T-cell (primary cell): Measurements from ENCODE around the gene SDK2. TPM values are rescaled to one million over a fixed set of nuclear protein-coding genes. Genes with fewer than 3 reads are reported as not detected.

Experiments
- ATAC-seq, 4 experiments: fragments of 200-7000 bp in 3 of 4; fragments of 150-1000 bp in 1 of 4; cut with Tn5 transposase; replicated peaks in 1 of 4; 1 replicate in 3 of 4; 2 replicates in 1 of 4; pipeline ENCODE4 v1.10.0; 2021; ENCODE audit warnings: moderate library complexity in 3 of 4, mild to moderate bottlenecking in 2 of 4, moderate number of reproducible peaks in 1 of 4
- CTCF ChIA-PET, 2 donors: fragments of 300-600 bp; sonication (Branson Sonifier 250); formaldehyde crosslinking; loops; one replicate each; lab custom pipeline; 2022; ENCODE audit warnings: antibody characterized with exemption in 2 of 2; lab: Charles Lee
- POLR2A ChIA-PET, 2 donors: fragments of 300-600 bp; sonication (Branson Sonifier 250); formaldehyde crosslinking; loops; one replicate each; lab custom pipeline; 2022; ENCODE audit warnings: antibody characterized with exemption in 2 of 2; lab: Charles Lee
- DNase-seq, 35 experiments: peaks; one replicate each; pipeline versions ENCODE4 v3.0.0 to v3.0.0-alpha.2; 2013 to 2023
- H3K27ac ChIP-seq: one replicate; pipeline ENCODE4 v1.5.1; 2013; ENCODE audit warnings: low read length
- H3K27me3 ChIP-seq, 2 experiments: replicated peaks in 1 of 2; 1 replicate in 1 of 2; 2 replicates in 1 of 2; pipeline versions ENCODE4 v1.6.1 to v1.7.0; 2013; ENCODE audit warnings: low read length in 1 of 2, mixed read lengths in 1 of 2; ENCODE audit not compliant: control insufficient read depth in 2 of 2, insufficient read depth in 2 of 2; ENCODE audit errors: extremely low read depth in 1 of 2
- H3K36me3 ChIP-seq, 2 donors: 1 replicate in 1 of 2; 2 replicates in 1 of 2; pipeline versions ENCODE4 v1.6.1 to v1.7.0; 2013; ENCODE audit warnings: low read length in 1 of 2; ENCODE audit not compliant: control insufficient read depth in 2 of 2, insufficient read depth in 1 of 2; ENCODE audit errors: extremely low read depth in 1 of 2
- H3K4me1 ChIP-seq, 2 experiments: 1 replicate in 1 of 2; 2 replicates in 1 of 2; pipeline versions ENCODE4 v1.6.1 to v1.7.0; 2013; ENCODE audit warnings: low read length in 2 of 2, mixed read lengths in 1 of 2; ENCODE audit not compliant: insufficient read depth in 2 of 2, control insufficient read depth in 1 of 2; ENCODE audit errors: extremely low read depth in 1 of 2
- H3K4me3 ChIP-seq, 2 donors: 1 replicate in 1 of 2; 2 replicates in 1 of 2; pipeline versions ENCODE4 v1.5.1 to v1.7.0; 2013; ENCODE audit warnings: mild to moderate bottlenecking in 2 of 2, low read length in 1 of 2, moderate library complexity in 1 of 2; ENCODE audit not compliant: control insufficient read depth in 1 of 2; ENCODE audit errors: extremely low read depth in 1 of 2
- H3K9me3 ChIP-seq: 2 replicates; pipeline ENCODE4 v1.7.0; 2013
- H3K27ac Mint-ChIP-seq, 2 donors: one replicate each; pipeline ENCODE4 v1.8.0; 2020 to 2021; ENCODE audit warnings: mild to moderate bottlenecking in 2 of 2, mixed read lengths in 2 of 2
- H3K27me3 Mint-ChIP-seq, 2 donors: one replicate each; pipeline ENCODE4 v1.8.0; 2021 to 2022; ENCODE audit warnings: mixed read lengths in 2 of 2
- H3K36me3 Mint-ChIP-seq: one replicate; pipeline ENCODE4 v1.8.0; 2021; ENCODE audit warnings: mixed read lengths
- H3K4me1 Mint-ChIP-seq, 3 donors: one replicate each; pipeline ENCODE4 v1.8.0; 2020 to 2022; ENCODE audit warnings: mixed read lengths in 3 of 3, mild to moderate bottlenecking in 1 of 3
- H3K4me3 Mint-ChIP-seq, 3 donors: one replicate each; pipeline ENCODE4 v1.8.0; 2020 to 2022; ENCODE audit warnings: mild to moderate bottlenecking in 3 of 3, mixed read lengths in 3 of 3, moderate library complexity in 3 of 3
- H3K9me3 Mint-ChIP-seq, 3 donors: one replicate each; pipeline ENCODE4 v1.8.0; 2020 to 2022; ENCODE audit warnings: mixed read lengths in 3 of 3
- WGBS: methylation state at CpG from one replicate; pipeline ENCODE4 v1.1.5; 2013; ENCODE audit warnings: missing lambda C conversion rate; ENCODE audit not compliant: insufficient coverage; 5-methylcytosine and 5-hydroxymethylcytosine counted together
- total RNA-seq, 35 experiments: library from RNA in 6 of 35; stranded (reverse) in 6 of 35; fragments of 120-200 nt in 1 of 35; gene quantifications; one replicate each; pipeline versions ENCODE4 v1.2.1 to v1.2.4 and lab custom pipeline; 2013 to 2026

The SDK2 gene
- total RNA-seq, 5 donors from 2014 or later (not counting 1 experiment from before 2014, with no cell fraction given) = 2.9 to 8.3 (median 4.8) TPM

GRCh38 chr17:73589363-73589980 lies 54.8 kb downstream of the SDK2 start:
- ATAC-seq = no peak
- H3K27ac Mint-ChIP-seq = peak overlapping the region; percentile 87 to 95
- WGBS = 88% methylated on average over 6 of the region's 11 CpGs
- H3K36me3 Mint-ChIP-seq = no peaks in the 10 kb centered on the region
- ChIA-PET POLR2A (no interaction called here), CTCF (no interaction called here)
- Histone ChIP-seq H3K27me3 (peaks cover 0 to 5% of the 10 kb centered on the region in 2 experiments), H3K4me3 (no peak overlapping the region), H3K9me3 (no peaks in the 10 kb centered on the region), H3K27ac (no peak overlapping the region), H3K36me3 (no peaks in the 10 kb centered on the region), H3K4me1 (peaks cover 30 to 81% of the 10 kb centered on the region in 2 experiments)
- no peaks in the 10 kb centered on the region for H3K9me3 Mint-ChIP-seq
- no peak for DNase-seq
- H3K27me3 Mint-ChIP-seq = no peaks in the 10 kb centered on the region
- H3K4me3 Mint-ChIP-seq = no peak overlapping the region
- peaks cover 81 to 83% (median 83%) of the 10 kb centered on the region in 3 donors for H3K4me1 Mint-ChIP-seq

GRCh38 chr17:73588891-73589290 lies 55.4 kb downstream of the SDK2 start:
- Histone ChIP-seq H3K27ac (no peak overlapping the region), H3K36me3 (no peaks in the 10 kb centered on the region), H3K27me3 (peaks cover 0 to 5% of the 10 kb centered on the region in 2 experiments), H3K9me3 (no peaks in the 10 kb centered on the region), H3K4me3 (no peak overlapping the region), H3K4me1 (peaks cover 29 to 75% of the 10 kb centered on the region in 2 experiments)
- ATAC-seq (no peak), DNase-seq (no peak)
- ChIA-PET POLR2A (interaction anchor here in 1 of 2 donors (0.7 kb wide), 1 partner anchor 429 kb away, joined by 4 read pairs; no protein-coding TSS in a partner anchor), CTCF (no interaction called here)
- H3K4me3 Mint-ChIP-seq = no peak overlapping the region
- WGBS = 60% methylated on average over 5 of the region's 7 CpGs
- peak overlapping the region; percentile 87 to 95 for H3K27ac Mint-ChIP-seq
- no peaks in the 10 kb centered on the region for H3K9me3 Mint-ChIP-seq
- H3K36me3 Mint-ChIP-seq = no peaks in the 10 kb centered on the region
- H3K4me1 Mint-ChIP-seq = peaks cover 75 to 78% (median 77%) of the 10 kb centered on the region in 3 donors
- no peaks in the 10 kb centered on the region for H3K27me3 Mint-ChIP-seq

- no peak overlapping the region for H3K4me3 ChIP-seq
- no peaks in the 10 kb centered on the region for H3K9me3 ChIP-seq
- CTCF ChIA-PET = interaction anchor here (0.6 to 0.7 kb wide), 2 partner anchors 31 to 614 kb away, joined by 3 to 8 read pairs; no protein-coding TSS in a partner anchor
- ATAC-seq = no peak
- Mint-ChIP-seq H3K27me3 (no peaks in the 10 kb centered on the region), H3K36me3 (no peaks in the 10 kb centered on the region), H3K27ac (peak overlapping the region; percentile 87 to 95), H3K9me3 (no peaks in the 10 kb centered on the region), H3K4me1 (peaks cover 71 to 73% (median 72%) of the 10 kb centered on the region in 3 donors), H3K4me3 (no peak overlapping the region)
- peaks cover 26 to 70% of the 10 kb centered on the region in 2 experiments for H3K4me1 ChIP-seq
- no peak for DNase-seq
- 90% methylated on average over 9 of the region's 15 CpGs for WGBS
- H3K36me3 ChIP-seq = no peaks in the 10 kb centered on the region
- POLR2A ChIA-PET = interaction anchor here in 1 of 2 donors (0.7 kb wide), 1 partner anchor 430 kb away, joined by 4 read pairs; no protein-coding TSS in a partner anchor
- no peak overlapping the region for H3K27ac ChIP-seq
- H3K27me3 ChIP-seq = peaks cover 0 to 5% of the 10 kb centered on the region in 2 experiments
These were observed 55.9 kb downstream of the SDK2 start for GRCh38 chr17:73588301-73588846.

- H3K27ac ChIP-seq = no peak overlapping the region
- H3K4me1 ChIP-seq = peaks cover 13 to 57% of the 10 kb centered on the region in 2 experiments
- H3K9me3 ChIP-seq = no peaks in the 10 kb centered on the region
- H3K4me3 Mint-ChIP-seq = no peak overlapping the region
- no peaks in the 10 kb centered on the region for H3K9me3 Mint-ChIP-seq
- DNase-seq (no peak), ATAC-seq (no peak)
- peaks cover 59 to 60% (median 60%) of the 10 kb centered on the region in 3 donors for H3K4me1 Mint-ChIP-seq
- ChIA-PET CTCF (interaction anchor here in 1 of 2 donors (1.3 to 1.5 kb wide), 2 partner anchors 59 to 123 kb away, joined by 3 to 5 read pairs; no protein-coding TSS in a partner anchor), POLR2A (no interaction called here)
- peaks cover 0 to 2% of the 10 kb centered on the region in 2 experiments for H3K27me3 ChIP-seq
- H3K36me3 Mint-ChIP-seq = no peaks in the 10 kb centered on the region
- H3K36me3 ChIP-seq = no peaks in the 10 kb centered on the region
- H3K4me3 ChIP-seq = no peak overlapping the region
- H3K27me3 Mint-ChIP-seq = no peaks in the 10 kb centered on the region
- peak overlapping the region; percentile 41 to 82 for H3K27ac Mint-ChIP-seq
- 88% methylated on average over 10 of the region's 12 CpGs for WGBS
These were observed 57.2 kb downstream of the SDK2 start for GRCh38 chr17:73586921-73587602.

GRCh38 chr17:73586275-73586832 lies 57.9 kb downstream of the SDK2 start:
- Histone ChIP-seq H3K27me3 (peaks cover 0 to 2% of the 10 kb centered on the region in 2 experiments), H3K36me3 (no peaks in the 10 kb centered on the region), H3K4me1 (peaks cover 7 to 49% of the 10 kb centered on the region in 2 experiments), H3K9me3 (no peaks in the 10 kb centered on the region), H3K4me3 (no peak overlapping the region), H3K27ac (no peak overlapping the region)
- DNase-seq (no peak), ATAC-seq (no peak)
- H3K36me3 Mint-ChIP-seq = no peaks in the 10 kb centered on the region
- WGBS = 76% methylated on average over 5 of the region's 16 CpGs
- no peaks in the 10 kb centered on the region for H3K9me3 Mint-ChIP-seq
- H3K27me3 Mint-ChIP-seq = no peaks in the 10 kb centered on the region
- H3K27ac Mint-ChIP-seq = peak overlapping the region; percentile 8 to 12
- peaks cover 52 to 53% (median 53%) of the 10 kb centered on the region in 3 donors for H3K4me1 Mint-ChIP-seq
- ChIA-PET POLR2A (interaction anchor here in 1 of 2 donors (0.9 kb wide), 1 partner anchor 14 kb away, joined by 3 read pairs; no protein-coding TSS in a partner anchor), CTCF (interaction anchor here (0.5 to 1.5 kb wide), 4 partner anchors 26 to 123 kb away, joined by 3 to 5 read pairs (median 4); no protein-coding TSS in a partner anchor)
- H3K4me3 Mint-ChIP-seq = no peak overlapping the region
